GM19395 (cell line): ENCODE data around the gene PRKG1.
"Not testable (repeated sequence)": the region's sequence is repeated elsewhere in the genome, so short reads cannot be mapped to it uniquely, and the experiment has no call there.

ENCODE experiments used
- ATAC-seq: cut with Tn5 transposase; IDR thresholded peaks from one replicate; pipeline ENCODE4 v1.9.1; 2021; ENCODE audit warnings: mild to moderate bottlenecking, moderate library complexity; ENCODE audit not compliant: unreplicated experiment

PRKG1 gene

DNA sequence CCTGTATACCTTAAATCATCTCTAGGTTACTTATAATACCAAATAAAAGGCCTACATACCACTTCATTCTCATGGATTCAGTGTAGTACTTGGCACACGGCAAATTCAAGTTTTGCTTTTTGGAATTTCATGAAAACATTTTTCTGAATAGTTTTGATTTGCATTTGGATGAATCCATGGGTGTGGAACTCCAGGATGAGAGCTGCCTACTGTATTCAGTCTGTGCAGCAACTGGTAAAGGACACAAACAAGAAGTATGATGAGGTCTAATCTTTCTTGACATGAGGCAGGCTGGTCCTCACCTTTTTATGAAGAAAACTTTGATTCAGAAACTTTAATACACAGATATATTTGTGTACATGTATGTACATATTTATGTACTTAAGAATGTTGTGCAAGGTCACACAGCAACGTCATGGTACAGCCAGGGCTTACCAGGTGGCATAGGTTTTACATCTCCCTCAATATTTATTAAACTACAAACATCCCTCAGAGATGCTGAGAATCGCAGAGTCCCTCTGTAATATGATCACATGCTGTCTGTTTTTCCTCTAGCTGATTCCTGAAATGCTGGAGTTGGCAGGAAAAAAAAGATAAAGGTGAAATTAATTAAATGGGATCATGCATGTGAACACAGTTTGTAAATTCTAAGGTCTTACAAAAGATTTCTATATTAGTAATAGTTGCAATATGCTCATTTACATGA lies 239.6 kb downstream of the PRKG1 start:
- no peak for ATAC-seq

DNA sequence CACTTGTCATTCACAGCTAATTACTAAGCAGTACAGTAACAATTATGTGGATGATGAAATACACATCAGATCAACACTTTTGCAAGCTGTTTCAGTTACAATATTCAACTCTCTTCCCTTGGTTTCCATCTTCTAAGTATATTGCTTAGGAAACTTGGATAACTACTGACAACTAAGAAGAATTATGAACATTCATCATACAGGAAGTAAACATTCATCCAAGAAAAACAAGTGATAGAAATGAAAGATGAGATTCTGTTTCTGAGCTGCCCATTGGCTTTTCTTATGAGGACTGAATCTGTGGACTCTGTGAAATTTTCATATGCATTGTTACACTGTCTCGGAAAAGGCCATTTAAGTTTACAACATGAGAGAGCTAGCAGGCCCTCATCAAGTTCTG lies 240.2 kb downstream of the PRKG1 start:
- ATAC-seq = no peak

DNA sequence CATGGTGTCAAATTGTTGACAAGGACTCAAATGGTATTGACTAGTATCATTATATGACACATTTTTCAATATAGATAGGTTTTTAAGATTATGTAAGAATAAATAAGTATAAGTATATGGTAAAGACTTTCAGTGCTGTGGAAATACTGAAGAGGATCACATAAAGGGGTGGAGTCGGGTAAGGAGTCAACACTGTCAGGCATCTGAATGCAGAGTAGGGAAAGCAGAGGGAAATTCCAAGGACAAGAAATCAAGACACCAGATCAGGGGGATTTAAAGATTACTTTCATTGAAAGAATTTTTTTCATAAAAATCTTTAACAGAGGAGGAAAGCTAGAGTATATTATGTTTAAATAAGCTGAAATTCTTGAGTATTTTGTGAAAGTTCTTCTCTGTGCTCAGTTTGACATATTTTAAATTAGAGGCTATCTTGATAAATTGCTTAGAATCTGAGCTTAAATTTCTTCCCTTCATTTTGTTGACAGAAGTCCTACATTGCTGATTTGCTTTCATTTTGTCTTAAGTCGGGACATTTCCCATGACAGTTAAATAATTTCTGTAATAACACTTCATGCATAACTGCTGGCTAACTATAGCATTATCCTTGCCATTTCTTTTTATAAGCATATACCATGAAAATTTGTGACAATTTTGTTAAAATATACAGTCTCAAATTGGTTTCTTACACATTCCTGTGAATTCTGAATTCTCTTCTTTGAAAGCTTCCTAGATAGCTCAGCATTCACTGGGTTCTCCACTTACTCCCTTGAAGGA lies 244.3 kb downstream of the PRKG1 start:
- ATAC-seq = no peak

DNA sequence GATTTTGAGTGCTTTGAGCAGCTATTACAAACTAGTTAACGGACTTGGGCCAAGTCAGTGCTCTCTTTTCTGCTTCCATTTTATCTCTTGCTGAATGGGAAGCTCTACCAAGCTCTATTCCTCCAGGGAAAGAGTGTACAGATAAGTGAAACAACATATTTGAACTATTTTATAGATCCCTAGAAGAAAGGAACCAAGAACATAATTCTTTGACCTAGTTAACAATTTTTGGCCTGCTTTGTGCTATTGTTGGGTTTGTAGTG lies 244.8 kb downstream of the PRKG1 start:
- ATAC-seq = no peak

DNA sequence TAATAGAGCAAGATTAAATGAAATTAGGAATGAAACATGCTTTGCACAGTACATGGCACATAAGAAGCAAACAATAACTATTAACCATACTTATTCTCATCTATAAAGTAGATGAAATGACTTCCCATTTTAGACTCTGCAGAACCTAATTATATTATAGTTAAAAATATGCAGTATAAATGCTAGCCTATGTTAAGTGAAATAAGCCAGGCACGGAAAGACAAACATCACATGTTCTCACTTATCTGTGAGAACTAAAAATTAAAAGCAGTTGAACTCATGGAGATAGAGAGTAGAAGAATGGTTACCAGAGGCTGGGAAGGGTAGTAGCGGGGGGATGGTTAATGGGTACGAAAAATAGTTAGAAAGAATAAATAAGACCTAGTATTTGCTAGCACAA lies 247.0 kb downstream of the PRKG1 start:
- ATAC-seq = no peak

DNA sequence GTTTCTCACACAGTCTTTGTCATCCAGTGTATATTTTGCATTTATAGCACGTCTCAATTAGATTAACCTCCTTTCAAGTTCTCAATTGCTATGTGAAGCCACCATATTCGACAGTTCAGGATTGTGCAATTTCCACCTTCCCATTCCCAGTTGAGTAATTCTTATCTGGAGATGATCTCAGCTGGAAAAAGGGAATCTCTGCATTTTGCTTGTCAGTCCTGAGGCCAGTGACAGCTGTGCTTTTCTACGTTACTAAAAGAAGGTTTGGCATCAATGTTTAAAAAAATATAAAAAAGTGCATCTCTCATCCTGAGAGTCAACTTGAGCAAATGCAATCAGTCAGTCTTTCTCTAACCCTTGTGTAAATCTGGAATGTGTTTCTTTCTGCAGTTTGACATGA lies 247.7 kb downstream of the PRKG1 start:
- no peak for ATAC-seq

DNA sequence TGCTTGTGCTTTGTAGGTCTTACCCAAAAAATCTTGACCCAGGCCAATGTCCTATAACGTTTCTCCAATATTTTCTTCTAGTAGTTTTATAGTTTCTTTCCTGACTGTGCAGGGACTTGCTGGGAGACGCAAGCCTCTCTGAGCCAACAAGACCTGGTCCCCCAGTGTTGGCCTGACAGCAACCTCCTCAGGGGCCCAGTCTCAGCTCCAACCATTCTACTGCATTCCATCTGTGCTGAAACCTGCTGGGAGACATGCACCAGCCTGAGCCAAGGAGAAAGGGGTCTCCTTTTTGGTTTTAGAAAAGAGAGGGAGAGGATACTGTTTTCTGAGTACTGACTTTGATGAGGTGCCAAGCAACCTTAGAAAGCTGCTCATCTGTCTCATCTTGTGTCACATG lies 251.4 kb downstream of the PRKG1 start:
- ATAC-seq = no peak

DNA sequence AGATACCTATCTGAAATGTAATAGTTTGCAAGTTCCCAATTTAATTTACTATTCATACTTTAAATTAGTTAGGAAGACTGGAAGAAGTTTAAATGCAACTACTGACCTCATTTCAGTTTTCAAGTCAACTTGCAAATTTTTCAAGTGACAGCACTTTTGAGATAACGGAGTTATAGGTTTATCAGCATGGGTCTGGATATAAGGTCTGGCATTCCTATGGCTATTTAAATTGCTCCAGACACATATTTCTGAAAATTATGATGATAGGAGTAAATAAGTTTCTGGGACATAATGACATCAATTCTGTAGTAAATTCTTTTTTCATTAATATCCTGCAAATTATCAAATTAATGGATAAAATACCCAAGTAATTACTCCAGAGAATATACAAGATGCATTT lies 251.9 kb downstream of the PRKG1 start:
- ATAC-seq = no peak

DNA sequence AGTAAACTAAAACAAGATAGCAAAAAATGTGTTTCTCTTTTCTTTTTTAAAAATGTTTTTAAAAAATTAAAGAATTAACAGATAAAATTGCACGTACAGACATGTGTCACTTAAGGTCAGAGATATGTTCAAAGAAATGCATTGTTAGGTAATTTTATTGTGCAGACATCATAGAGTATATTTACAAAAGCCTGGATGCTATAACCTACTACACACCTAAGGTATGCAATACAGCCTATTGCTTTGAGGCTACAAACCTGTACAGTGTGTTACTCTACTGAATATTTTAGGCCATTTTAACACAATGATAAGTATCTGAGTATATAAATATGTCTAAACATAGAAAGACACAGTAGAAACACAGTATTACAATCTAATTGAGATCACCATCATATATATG lies 253.1 kb downstream of the PRKG1 start:
- ATAC-seq = no peak

DNA sequence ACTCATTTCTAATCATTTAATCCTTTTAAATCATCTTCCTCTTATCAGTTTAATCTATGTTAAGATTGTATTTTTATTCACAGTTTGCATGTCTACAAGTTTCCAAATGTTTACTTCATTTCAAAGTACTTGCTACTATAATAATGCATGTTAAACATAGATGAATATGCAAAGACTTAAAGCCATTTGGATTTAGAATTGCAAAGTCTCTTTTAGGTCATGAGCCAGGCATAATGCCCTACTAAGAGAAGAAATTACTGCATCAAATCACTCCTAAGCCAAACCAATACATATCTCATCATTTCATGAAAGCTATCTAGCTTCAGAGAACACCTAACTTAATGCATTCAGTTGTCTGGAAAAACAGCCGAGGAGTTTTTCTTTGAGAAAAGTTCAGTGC lies 266.1 kb downstream of the PRKG1 start:
- no peak for ATAC-seq

DNA sequence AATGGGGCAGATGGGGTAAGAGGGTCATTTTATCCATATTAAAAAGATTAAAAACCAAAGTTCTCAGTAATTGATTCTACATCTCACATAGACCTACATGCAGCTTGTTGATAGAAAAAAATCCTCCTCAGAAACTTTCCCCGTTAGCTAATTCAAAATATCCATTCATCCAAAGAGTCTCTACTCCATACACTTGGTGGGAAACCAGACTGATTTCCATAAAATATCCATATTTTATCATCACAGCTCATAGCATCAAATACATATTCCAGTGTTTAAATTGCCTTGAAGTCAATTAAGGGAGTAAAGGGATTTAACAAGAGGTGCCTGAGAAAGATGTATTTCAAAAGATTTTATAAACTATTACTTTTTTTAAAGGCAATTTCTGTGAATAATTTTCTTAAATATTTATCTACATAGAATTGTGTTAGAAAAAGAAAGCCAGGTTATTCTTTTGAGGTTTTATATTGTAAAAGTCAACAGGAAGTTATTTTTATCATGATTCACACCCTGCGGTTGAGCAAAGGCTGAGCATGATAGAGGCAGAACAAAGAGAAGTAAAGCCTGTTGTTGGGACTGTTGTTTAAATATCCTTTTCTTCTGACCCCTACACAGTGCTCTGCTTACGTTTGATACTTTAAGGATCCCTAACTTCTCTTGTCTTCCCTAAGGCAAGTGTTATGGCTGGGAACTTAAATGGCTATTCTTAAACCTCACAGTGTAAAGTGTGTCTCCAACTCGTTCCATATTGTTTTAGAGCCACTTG lies 266.7 kb downstream of the PRKG1 start:
- no peak for ATAC-seq

DNA sequence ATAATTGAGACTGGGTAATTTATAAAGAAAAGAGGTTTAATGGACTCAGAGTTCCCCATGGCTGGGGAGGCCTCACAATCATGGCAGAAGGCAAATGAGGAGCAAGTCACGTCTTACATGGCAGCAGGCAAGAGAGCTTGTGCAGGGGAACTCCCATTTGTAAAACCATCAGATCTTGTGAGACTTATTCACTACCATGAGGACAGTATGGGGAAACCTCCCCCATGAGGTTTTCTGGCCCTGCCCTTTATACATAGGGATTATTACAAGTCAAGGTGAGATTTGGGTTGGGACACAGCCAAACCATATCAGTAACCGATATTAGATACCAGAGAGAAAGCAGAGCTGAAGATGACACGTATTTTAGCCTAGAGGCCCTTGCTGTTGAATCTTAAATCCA lies 267.5 kb downstream of the PRKG1 start:
- not testable (repeated sequence) for ATAC-seq

DNA sequence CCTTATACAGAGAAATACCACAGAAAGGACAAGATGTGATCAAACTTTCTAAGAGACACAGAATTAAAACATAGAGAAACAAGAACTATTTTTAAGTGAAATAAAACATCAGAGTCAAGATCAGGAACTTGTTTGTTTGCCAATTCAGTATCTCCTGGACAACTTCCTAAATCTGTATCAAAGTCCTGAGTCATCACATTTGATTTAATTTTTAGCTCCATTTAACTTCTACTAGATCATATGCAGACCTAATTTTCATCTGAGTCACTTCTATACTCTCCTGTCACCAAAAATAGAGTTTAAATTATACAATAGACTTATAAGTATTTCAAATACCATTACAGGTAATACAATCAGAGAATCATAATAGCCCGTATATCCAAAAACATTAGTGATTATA lies 268.1 kb downstream of the PRKG1 start:
- no peak for ATAC-seq

DNA sequence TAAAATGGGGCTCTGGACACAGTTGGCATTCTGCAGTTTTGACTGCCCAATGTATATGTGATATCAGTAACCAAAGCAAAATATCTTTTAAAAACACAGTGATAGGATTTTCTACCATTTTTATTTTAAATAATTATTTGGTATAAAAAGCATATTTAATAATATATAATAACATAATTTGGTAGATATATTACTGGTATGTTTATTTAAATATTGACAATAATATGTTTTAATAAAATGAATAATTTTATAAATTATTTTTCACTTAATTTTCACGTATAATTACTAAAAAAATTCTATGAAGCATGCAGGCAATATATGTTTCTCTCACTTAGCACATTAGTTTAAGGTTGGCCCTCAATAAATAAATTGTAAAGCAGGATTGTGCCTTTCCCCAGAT lies 269.1 kb downstream of the PRKG1 start:
- no peak for ATAC-seq

DNA sequence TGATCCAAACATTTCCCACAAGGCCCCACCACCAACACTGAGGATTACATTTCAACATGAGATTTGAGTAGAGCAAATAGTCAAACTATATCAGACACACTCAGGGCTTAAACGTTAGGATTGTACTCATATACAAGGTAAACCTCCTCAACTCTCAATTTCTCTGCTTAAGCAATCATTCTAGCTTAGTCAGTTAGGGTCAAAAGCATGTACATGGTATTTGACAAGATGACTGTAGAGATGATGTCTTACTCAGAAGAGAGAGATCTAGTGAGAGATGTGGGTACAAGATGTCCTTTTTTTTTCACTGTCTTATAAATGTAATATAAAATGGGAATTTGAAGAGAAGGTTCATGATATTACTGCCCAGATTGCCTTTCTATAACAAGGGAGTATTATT lies 270.1 kb downstream of the PRKG1 start:
- no peak for ATAC-seq

DNA sequence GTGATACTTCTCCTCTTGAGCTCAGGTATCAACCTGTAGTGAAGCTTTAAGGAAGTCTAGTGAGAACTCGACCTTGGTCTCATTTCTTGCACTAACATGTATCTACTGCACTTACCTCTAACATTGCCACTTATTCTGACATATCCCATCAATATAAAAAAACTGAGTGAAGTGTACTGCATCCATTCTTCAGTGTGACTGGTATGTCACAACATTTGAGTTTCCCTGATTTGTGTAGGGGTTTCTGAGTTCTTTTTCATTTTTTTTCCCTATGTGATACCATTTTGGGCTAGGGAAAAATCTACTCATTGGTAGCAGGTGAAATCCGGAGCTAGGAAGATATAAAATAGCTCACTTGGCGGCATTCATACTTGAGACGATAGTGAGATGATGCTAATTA lies 274.3 kb downstream of the PRKG1 start:
- ATAC-seq = no peak

DNA sequence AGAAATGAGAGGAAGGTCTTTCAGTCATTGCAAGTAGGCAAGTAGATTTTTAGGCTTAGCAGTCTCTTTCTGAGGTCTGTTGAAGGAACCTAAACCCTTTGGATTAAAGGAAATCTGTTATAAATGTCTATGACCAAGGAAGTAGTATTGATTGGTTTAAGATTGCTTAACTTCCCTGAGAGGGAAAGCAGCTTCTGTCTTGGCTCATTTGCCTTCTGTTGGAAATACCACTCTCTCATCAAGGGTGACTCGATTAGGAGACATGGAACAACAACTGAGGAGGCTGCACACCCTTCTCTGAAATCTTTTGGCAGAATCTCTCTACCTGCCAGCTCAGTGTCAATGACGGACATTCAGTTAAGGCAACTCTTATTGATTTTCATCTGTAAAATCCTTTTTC lies 282.9 kb downstream of the PRKG1 start:
- no peak for ATAC-seq

DNA sequence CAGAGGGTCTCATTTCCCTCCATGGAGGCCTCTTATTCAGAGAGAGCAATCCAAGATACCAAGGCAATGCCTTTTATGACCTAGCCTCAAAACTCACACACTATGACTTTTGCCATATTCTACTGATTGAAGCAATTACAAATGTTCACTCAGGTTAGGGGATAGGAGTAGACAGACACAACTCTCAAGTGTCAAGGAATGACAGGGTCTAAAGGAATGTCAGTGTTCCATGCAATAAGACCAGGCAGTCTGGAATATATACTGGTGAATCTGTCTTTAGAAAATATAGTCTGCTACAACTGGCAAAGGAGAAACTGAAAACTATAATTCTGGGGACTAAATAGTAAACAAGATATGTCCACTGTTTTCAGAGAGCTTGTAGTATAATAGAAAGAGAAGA lies 283.9 kb downstream of the PRKG1 start:
- no peak for ATAC-seq

DNA sequence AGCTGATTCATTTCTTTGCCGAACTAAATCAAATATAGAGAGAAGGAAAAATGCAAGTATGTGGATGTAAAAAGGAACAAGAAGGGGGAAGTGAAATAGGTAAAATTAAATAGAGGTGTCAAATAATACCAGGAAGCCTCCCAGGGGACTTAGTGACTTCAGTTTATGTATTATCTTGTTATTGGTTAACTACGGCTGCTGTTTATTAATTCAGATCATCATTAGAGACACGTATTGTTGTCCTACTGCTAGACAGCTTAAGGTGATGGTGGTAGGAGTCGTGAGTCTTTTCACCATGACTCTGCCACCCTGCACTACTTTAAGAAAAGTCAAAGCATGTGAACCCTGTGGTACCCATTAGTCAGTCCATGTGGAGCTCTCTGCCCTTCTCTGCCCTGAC lies 289.1 kb downstream of the PRKG1 start:
- no peak for ATAC-seq

DNA sequence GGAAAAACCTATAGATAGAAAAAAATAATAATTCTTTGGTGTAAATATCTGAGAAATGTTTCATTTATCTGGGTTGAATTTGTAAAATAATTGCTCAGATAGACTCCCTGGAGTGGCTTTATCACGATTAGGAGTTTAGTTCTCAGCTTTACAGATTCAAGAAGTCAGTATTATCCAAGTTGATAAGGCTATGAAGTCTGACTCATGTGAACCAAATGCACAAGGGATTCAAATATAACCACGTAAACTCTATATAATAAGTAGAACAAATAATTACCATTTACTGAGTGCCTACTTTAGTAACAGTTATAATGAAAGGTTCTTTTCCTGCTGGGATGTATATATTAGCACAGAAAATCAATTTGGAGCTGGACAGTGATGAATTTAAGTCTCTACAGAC lies 290.4 kb downstream of the PRKG1 start:
- no peak for ATAC-seq

DNA sequence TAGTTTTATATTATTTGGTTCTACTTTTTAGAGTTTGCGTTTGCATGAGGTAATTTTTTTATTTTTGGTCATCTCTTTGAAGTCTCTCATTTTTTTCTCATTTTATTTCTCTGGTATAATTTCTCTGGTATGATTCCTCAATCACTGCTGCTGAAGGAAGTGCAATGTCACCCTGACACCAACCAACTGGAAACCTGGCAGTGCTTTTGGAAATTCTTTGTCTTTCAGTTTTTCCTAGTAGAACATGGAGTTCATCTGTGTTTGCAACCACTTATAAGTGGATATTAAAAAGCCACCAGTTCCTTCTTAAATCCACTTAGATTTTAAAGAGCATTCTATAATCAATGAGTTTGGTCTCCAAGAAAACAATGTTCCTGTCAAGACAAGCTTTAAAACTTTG lies 291.8 kb downstream of the PRKG1 start:
- ATAC-seq = no peak

DNA sequence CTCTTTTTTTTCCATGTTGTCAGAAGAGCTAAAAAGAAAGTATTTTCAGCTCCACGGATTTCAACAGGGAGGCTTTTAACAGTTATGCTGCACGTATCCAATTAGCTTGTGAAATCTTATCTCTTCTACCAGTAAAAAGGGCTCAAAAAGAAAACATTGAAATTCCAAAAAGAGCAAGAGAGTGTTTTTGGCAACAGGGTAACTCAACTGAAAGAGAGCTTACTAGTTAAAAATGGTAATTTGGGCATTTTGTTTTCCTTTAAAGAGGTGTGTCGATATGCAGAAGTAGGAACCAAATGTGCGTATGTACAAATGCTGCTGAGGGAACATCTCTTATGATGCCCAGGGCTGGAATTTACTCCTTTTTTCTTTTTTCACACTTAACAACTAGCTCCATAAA lies 292.8 kb downstream of the PRKG1 start:
- no peak for ATAC-seq
